Uterus (tissue), 4 donors: Measurements from ENCODE around the gene LRP1B. TPM values are rescaled to one million over a fixed set of nuclear protein-coding genes. Genes with fewer than 3 reads are reported as not detected.

Source experiments
- DNase-seq, 2 donors: peaks; one replicate each; pipeline ENCODE4 v3.0.0-alpha.2; 2019 to 2020
- H3K27ac ChIP-seq, 2 donors: fragments of 200-600 bp; sonication (generic); 1 replicate in 1 of 2; 2 replicates in 1 of 2; pipeline ENCODE4 v1.5.1; 2016 to 2018
- H3K27me3 ChIP-seq, 2 donors: fragments of 200-600 bp; sonication (generic); one replicate each; pipeline ENCODE4 v1.5.1; 2018 to 2019; ENCODE audit warnings: control low read depth in 1 of 2
- H3K36me3 ChIP-seq, 2 donors: fragments of 200-600 bp; sonication (generic); one replicate each; pipeline ENCODE4 v1.5.1; 2019; ENCODE audit warnings: control low read depth in 1 of 2
- H3K4me1 ChIP-seq, 2 donors: fragments of 200-600 bp; sonication (generic); one replicate each; pipeline ENCODE4 v1.5.1; 2018 to 2019; ENCODE audit warnings: control low read depth in 1 of 2
- H3K4me3 ChIP-seq, 2 donors: fragments of 200-600 bp; sonication (generic); 1 replicate in 1 of 2; 2 replicates in 1 of 2; pipeline ENCODE4 v1.5.1; 2018 to 2019; ENCODE audit warnings: mild to moderate bottlenecking in 1 of 2
- H3K9me3 ChIP-seq, 2 donors: fragments of 200-600 bp; sonication (generic); one replicate each; pipeline ENCODE4 v1.5.1; 2019; ENCODE audit warnings: control low read depth in 1 of 2
- CTCF ChIP-seq, 4 experiments: fragments of 200-600 bp in 2 of 4; fragments of 450-650 bp in 2 of 4; sonication (generic) in 2 of 4; IDR thresholded peaks; one replicate each; pipeline ENCODE4 v1.5.1; 2016 to 2019; ENCODE audit warnings: antibody characterized with exemption in 4 of 4, mild to moderate bottlenecking in 2 of 4, moderate library complexity in 1 of 4
- POLR2A ChIP-seq, 2 donors: fragments of 450-650 bp; IDR thresholded peaks; one replicate each; pipeline ENCODE4 v1.6.1; 2016; ENCODE audit warnings: antibody characterized with exemption in 2 of 2, mild to moderate bottlenecking in 1 of 2, moderate library complexity in 1 of 2
- intact Hi-C: fragments of 100-400 bp; cut with DNase I; formaldehyde crosslinking; loops from one replicate; pipeline ENCODE4 v1.15.1; 2023; ENCODE audit warnings: low total_unique reads
- total RNA-seq, 4 donors: library from RNA; depleted of rRNA in 3 of 4; stranded (reverse); fragments of >200 nt in 3 of 4; gene quantifications; one replicate each; pipeline versions ENCODE4 v1.1.0 to v1.2.4, GENCODE V29; 2014 to 2023
- donor health status: DM: yes; HTN: yes; CAD: no.

LRP1B gene
- total RNA-seq, 4 donors from 2014 or later: 0.29 to 7.3 (median 0.79) TPM; not detected in 1

GRCh38 chr2:142144547-142144946, 13.7 kb upstream of the LRP1B start:
- intact Hi-C loops: no loop called here
- TF ChIP-seq POLR2A (IDR thresholded peaks at IDR 0.05) (no peak), CTCF (IDR thresholded peaks at IDR 0.05) (no peak)
- no peaks in the 10 kb centered on the region for H3K9me3 ChIP-seq
- no peak overlapping the region for H3K27ac ChIP-seq
- no peak for DNase-seq
- no peaks in the 10 kb centered on the region for H3K36me3 ChIP-seq
- no peaks in the 10 kb centered on the region for H3K27me3 ChIP-seq
- no peak overlapping the region for H3K4me3 ChIP-seq
- H3K4me1 ChIP-seq: no peaks in the 10 kb centered on the region

- TF ChIP-seq POLR2A (IDR thresholded peaks at IDR 0.05) (no peak), CTCF (IDR thresholded peaks at IDR 0.05) (no peak)
- Histone ChIP-seq H3K36me3 (no peaks in the 10 kb centered on the region), H3K9me3 (no peaks in the 10 kb centered on the region), H3K4me1 (no peaks in the 10 kb centered on the region), H3K4me3 (no peak overlapping the region), H3K27ac (no peak overlapping the region), H3K27me3 (no peaks in the 10 kb centered on the region)
- no peak for DNase-seq
- intact Hi-C loops: no loop called here
Observed at GRCh38 chr2:142142595-142142994, 11.8 kb upstream of the LRP1B start.

- Histone ChIP-seq H3K4me3 (no peak overlapping the region), H3K27ac (no peak overlapping the region), H3K9me3 (no peaks in the 10 kb centered on the region), H3K4me1 (no peaks in the 10 kb centered on the region), H3K27me3 (peaks cover 0 to 9% of the 10 kb centered on the region in 2 donors), H3K36me3 (no peaks in the 10 kb centered on the region)
- DNase-seq: no peak
- intact Hi-C loops: no loop called here
- TF ChIP-seq POLR2A (IDR thresholded peaks at IDR 0.05) (no peak), CTCF (IDR thresholded peaks at IDR 0.05) (peak in 3 of 4 experiments; percentile 6 to 40 (median 34))
Observed at GRCh38 chr2:142140434-142140845, 9.6 kb upstream of the LRP1B start.

GRCh38 chr2:142139384-142139783, 8.6 kb upstream of the LRP1B start:
- H3K27me3 ChIP-seq: peaks cover 0 to 9% of the 10 kb centered on the region in 2 donors
- no peaks in the 10 kb centered on the region for H3K4me1 ChIP-seq
- no peaks in the 10 kb centered on the region for H3K9me3 ChIP-seq
- H3K36me3 ChIP-seq: no peaks in the 10 kb centered on the region
- no peak for DNase-seq
- TF ChIP-seq POLR2A (IDR thresholded peaks at IDR 0.05) (no peak), CTCF (IDR thresholded peaks at IDR 0.05) (no peak)
- H3K27ac ChIP-seq: no peak overlapping the region
- H3K4me3 ChIP-seq: no peak overlapping the region
- intact Hi-C loops: no loop called here

- intact Hi-C loops: no loop called here
- TF ChIP-seq POLR2A (IDR thresholded peaks at IDR 0.05) (no peak), CTCF (IDR thresholded peaks at IDR 0.05) (no peak)
- peaks cover 0 to 9% of the 10 kb centered on the region in 2 donors for H3K27me3 ChIP-seq
Observed at GRCh38 chr2:142136571-142136970, 5.8 kb upstream of the LRP1B start.

More at GRCh38 chr2:142136571-142136970, 5.8 kb upstream of the LRP1B start:
- no peak for DNase-seq
- Histone ChIP-seq H3K36me3 (no peaks in the 10 kb centered on the region), H3K27ac (no peak overlapping the region), H3K9me3 (no peaks in the 10 kb centered on the region), H3K4me1 (no peaks in the 10 kb centered on the region), H3K4me3 (no peak overlapping the region)
